Cerebellar nuclear complex (tissue), 1 donor: Measurements from ENCODE around the gene TTLL11.

ENCODE experiments used
- DNase-seq, 2 experiments: peaks; one replicate each; lab custom pipeline; 2025; lab: John Stamatoyannopoulos, UW

The TTLL11 gene

GRCh38 chr9:121853617-121854395, 239.3 kb downstream of the TTLL11 start:
- no peak for DNase-seq

- peak in 1 of 2 experiments; percentile 64 for DNase-seq
Measured at GRCh38 chr9:121852651-121853616, 240.2 kb downstream of the TTLL11 start.

DNA sequence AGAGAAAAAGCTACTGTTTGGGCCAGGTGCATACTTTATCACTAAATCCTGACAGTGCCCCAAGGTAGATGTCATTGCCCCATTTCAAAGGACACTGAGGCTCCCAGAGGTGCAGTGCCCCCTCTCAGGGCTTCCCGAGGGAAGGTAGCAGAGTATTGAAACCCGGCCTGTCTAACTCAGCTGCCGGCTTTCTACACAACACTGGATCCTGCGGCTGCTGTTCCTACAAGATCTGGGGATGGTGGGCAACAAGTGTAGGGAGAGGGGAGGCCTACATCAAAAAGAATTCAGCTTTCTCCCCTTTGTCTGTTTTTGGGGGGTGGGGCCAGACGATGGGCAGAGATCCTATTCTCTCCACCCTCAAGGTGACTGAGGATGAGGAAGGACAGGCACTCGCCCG, 240.9 kb downstream of the TTLL11 start:
- no peak for DNase-seq

DNA sequence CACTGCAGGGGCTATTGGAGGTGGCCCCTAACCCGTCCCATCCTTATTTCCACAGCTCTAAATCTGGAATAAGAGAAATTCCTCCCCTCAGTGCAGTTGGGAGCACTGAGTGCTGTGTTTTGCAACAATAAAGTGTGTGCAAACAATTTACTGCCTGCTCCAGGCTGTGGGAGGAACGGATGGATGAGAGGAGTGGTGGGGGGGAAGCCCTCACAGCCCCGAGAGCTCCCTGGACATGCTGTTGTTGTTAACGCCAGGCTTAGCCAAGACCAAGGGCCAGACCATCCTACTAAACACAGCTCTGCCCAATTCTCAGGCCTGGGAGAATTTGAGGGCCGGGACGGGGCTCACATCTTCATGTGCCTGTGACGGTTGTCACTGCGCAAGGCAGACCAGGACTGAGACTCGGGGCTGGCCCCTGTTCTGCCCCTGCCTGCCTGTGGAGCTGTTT, 241.4 kb downstream of the TTLL11 start:
- no peak for DNase-seq

- no peak for DNase-seq
Measured at GRCh38 chr9:121850366-121850765, 242.7 kb downstream of the TTLL11 start.

DNA sequence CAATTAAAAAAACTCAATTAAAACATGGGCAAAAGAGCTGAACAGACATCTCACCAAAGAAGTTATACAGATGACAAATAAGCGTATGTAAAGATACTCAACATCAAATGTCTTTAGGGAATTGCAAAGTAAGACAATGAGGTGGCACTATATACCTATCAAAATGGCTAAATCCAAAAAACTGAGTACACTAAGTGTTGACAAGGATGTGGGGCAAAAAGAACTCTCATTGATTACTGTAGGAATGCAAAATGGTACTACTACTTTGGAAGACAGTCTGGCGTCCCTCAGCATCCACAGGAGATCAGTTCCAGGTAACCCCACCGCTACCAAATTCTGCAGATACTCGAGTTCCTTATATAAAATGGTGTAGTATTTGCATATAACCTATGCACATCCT, 243.6 kb downstream of the TTLL11 start:
- DNase-seq, result no peak

DNA sequence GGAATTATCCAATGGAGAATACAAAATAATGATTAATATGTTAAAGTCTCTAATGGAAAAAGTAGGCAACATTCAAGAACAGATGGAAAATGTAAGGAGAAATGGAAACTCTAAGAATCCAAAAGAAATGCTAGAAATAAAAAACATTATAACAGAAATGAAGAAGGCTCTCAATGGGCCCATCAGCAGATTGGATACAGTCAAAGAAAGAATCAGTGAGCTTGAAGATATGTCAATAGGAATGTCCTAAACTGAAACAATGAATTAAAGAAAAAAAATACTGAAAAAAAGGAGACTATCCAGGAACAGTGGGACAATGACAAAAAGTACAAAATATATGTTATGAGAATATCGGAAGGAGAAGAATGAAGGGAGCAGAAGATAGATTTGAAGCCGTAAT, 248.5 kb downstream of the TTLL11 start:
- no peak for DNase-seq

DNA sequence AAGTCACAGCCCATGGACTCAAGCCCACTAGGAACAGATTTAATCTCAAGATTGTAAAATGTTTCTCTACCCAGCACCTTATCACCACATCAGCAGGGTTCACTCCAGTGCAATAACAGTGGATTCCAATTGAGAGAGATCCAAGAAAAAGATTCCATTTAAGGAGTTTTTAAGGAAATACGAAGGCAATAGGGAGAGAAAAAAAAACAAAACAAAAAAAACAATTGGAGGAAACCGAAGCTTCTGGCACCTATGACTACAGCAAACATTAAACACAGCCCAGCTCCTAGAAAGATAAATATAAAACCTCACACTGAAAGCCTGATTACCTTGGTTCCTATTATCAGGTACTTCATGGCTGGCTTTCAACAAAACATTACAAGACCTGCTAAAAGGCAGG, 249.0 kb downstream of the TTLL11 start:
- no peak for DNase-seq

- no peak for DNase-seq
Measured at GRCh38 chr9:121842612-121842978, 250.5 kb downstream of the TTLL11 start.

GRCh38 chr9:121841771-121842611, 251.1 kb downstream of the TTLL11 start:
- no peak for DNase-seq

DNA sequence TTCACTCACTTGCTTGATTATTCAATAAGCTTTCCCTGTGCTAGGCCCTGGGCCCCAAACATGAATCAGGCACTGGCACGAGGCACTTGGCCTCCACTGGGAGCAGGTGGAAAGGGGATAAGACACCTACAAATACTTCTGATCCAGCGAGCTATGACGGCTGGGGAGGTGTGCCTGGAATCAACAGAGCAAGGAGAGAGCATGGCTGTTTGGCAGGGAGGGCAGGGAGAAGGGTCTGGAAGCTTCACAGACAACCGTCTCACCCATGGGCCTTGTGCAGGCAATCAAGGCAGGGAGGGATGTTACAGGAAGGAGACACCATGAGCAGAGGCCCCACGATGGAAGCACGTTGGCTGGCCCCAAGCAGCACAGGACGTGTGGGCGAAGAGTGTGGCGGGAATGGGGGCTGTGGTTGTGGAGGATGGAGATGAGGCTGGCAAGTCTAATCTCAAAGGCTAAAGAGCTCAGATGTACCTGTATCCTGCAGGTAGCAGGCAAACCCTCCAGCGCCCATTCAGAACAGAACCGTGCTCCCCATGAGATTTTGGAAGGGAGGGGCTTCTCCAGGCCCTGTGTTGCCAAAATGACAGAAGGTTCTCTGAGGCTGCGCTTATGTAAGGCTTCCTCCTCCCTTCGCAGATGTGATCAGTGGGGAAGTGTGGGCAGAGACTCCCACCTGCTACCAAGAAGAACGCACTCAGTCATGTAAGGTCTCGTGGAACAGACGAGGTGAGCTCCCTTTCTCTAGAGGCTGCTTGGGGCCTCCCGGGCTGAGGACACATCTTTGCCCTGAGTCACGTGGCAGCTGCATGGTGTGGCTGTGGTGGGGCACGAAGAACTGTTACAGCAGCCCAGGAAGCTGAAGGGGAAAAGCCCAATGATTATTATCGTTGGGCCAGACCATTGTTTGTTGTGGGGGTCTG, 252.0 kb downstream of the TTLL11 start:
- no peak for DNase-seq

DNA sequence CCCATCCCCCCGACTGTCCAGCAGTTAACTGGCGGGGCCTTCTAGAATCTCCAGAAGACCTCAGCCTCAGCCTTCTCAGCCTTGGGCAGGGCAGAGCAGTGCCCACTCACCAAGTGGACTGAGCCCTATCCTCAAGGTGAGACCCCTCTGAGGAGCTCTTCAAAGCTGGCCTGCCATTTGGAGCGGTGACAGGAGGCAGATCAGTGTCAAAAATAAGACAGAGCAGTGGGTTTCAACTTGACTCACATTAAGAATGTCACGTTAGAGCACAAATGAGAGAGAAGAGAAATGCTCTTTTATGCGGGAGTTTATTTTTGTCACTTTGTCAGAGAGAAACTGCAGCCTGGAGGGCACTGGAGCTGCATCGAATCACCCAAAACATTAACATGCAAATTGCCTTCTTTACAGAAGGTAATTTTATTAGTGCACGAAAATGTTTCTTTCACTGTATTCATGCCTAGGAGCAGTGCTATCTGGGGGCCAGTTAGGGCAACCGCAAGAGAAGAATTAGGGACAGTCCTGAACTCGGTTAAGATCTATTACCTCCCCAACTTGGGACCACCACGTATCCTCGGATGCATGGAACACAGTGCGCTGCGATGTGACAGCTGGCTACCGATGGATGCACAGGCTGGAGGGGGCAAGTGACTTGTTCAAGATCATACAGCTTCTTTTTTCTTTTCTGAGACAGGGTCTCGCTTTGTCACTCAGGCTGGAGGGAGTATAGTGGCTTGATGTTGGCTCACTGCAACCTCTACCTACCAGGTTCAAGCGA, 253.2 kb downstream of the TTLL11 start:
- no peak for DNase-seq

GRCh38 chr9:121838746-121839669, 254.1 kb downstream of the TTLL11 start:
- no peak for DNase-seq

DNA sequence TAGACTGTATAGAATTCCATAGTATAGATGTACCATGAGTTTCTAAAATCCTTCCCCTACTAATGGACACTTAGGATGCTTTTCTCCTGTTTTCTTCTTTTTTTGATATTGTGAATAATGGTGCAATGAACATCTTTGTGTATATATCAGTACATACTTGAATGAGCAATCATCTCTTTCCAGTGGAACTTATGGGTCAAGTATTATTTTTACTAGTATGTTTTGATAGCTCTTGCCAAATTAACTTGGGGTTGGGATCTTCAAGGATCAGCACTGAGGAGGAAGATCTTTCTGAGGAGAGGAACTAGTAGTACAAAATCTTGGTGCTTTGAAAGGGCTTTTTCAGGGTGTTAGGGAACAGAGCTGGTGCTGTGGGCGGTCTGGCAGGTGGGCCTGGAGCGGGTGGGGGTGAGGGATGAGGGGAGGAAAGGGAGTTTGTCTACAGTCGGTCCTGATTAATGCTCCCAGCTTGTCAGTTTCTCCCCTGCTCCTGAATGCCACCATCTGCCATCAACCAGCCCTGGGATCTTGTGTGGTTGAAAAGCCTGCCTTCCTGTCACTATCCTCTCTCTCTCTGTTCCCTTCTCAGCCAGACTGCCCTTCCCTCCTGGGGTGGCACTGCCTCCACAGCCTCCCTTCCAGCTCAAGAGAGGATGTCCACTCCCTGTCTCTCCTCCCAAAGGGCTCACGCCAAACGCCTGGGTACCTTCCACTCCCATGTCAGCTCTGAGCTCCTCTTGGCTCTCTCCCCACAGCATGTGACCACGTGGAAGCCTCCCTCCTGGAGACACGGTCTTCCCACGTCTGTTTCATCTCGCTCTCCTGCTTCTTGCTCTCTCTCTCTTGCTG, 255.8 kb downstream of the TTLL11 start:
- peak; percentile 45 to 87 for DNase-seq

GRCh38 chr9:121836366-121836885, 256.7 kb downstream of the TTLL11 start:
- DNase-seq, result no peak

DNA sequence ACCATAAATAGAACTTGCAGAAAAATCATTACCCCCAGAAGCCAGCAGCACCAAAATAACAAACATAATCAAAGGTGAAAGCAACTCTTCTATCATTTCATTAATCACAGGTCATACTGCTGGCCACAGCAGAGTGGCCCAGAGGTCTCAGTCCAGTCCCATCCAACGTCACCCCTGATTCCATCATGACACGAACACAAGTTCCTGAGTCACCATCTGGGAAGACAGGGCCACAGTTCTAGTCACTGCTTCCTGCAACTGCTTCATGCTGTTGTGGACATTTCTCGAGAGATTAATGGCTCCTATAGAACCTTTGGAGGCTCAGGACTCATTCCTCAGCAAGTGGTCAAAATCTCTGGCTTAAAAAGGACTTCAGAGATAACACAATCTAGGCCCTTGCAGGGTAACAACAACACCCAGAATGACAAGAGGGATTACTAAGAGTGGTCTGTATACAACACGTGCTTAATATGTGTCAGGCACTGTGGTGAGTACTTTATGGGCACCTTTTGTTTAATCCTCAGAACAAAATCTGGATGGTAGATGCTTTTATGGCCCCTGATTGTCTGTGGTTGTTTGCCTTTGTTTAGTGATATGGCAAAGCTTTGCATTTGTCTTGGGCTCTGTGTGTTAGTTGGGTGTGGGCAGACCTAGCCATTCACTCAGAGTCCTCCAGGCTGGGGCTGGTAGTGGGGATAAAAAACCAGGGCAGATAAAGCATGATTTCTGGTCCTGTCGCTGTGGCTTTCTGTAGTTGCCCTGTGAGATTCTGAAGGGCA, 257.3 kb downstream of the TTLL11 start:
- DNase-seq, result no peak

DNA sequence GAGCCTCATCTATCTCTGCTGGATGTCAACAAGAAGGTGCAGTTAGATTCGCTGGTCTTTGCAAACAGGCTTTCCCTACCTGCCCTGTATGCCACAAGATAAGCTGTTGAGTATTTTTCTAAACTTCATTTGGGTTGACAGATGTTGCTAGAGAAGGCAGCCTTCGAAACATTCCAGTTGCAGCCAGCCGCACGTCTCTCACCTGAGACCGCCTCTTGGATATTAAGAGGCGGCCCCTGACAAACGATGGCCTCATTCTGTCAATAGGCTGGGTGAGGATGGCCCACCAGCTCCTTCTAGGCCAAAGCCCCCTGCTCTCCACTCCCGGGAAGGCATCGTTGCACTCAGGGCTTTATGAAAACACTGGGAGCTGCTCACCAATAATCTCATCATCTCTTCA, 260.0 kb downstream of the TTLL11 start:
- no peak for DNase-seq
